H1 (cell line): Measurements from ENCODE around the gene GIGYF2. TPM values are rescaled to one million over a fixed set of nuclear protein-coding genes. Genes with fewer than 3 reads are reported as not detected.

Experiments used
- BACH1 ChIP-seq: IDR thresholded peaks from 2 replicates; pipeline ENCODE4 v1.6.1; 2012; ENCODE audit warnings: low read length, improper control_type of control experiment
- GTF2F1 ChIP-seq: IDR thresholded peaks from 2 replicates; pipeline ENCODE4 v1.6.1; 2012; ENCODE audit warnings: low read depth, low read length, improper control_type of control experiment, borderline replicate concordance
- HDAC6 ChIP-seq: IDR thresholded peaks from one replicate; pipeline ENCODE4 v1.7.1; 2012; ENCODE audit warnings: low read depth, mild to moderate bottlenecking, inconsistent platforms, low read length, moderate library complexity
- KDM4A ChIP-seq: IDR thresholded peaks from one replicate; pipeline ENCODE4 v1.7.1; 2012; ENCODE audit warnings: low read depth, mild to moderate bottlenecking, moderate library complexity, low read length, inconsistent platforms; ENCODE audit not compliant: severe bottlenecking
- MAFK ChIP-seq: IDR thresholded peaks from 2 replicates; pipeline ENCODE4 v1.6.1; 2012; ENCODE audit warnings: low read depth, mild to moderate bottlenecking, improper control_type of control experiment, low read length
- NRF1 ChIP-seq: IDR thresholded peaks from 2 replicates; pipeline ENCODE4 v1.6.1; 2011; ENCODE audit warnings: mild to moderate bottlenecking, low read depth, low read length, improper control_type of control experiment
- PHF8 ChIP-seq: fragments of 200-600 bp; sonication (generic); conservative IDR thresholded peaks from 2 replicates; pipeline ENCODE4 v1.7.1; 2012; ENCODE audit warnings: low read depth, mild to moderate bottlenecking, inconsistent platforms, low read length, moderate library complexity
- RBBP5 ChIP-seq: IDR thresholded peaks from 2 replicates; pipeline ENCODE4 v1.7.1; 2012; ENCODE audit warnings: low read depth, mild to moderate bottlenecking, inconsistent platforms, low read length, moderate library complexity, borderline replicate concordance
- SIN3A ChIP-seq, 2 experiments: IDR thresholded peaks in 1 of 2; conservative IDR thresholded peaks in 1 of 2; 2 replicates each; pipeline ENCODE4 v1.6.1; 2011 to 2012; ENCODE audit warnings: low read length in 2 of 2, improper control_type of control experiment in 1 of 2, low read depth in 1 of 2, mild to moderate bottlenecking in 1 of 2
- SIX5 ChIP-seq: IDR thresholded peaks from 2 replicates; pipeline ENCODE4 v1.6.1; 2011; ENCODE audit warnings: mild to moderate bottlenecking, low read depth, low read length
- TAF1 ChIP-seq: IDR thresholded peaks from 2 replicates; pipeline ENCODE4 v1.6.1; 2011; ENCODE audit warnings: mild to moderate bottlenecking, low read depth, low read length
- polyA plus RNA-seq, 7 experiments: library from polyadenylated mRNA; depleted of rRNA in 3 of 7; stranded (reverse) in 5 of 7; unstranded in 2 of 7; fragments of >200 nt in 5 of 7; fragments of 200-250 nt in 2 of 7; gene quantifications; 1 replicate in 5 of 7; 2 replicates in 1 of 7; 4 replicates in 1 of 7; pipeline versions ENCODE4 v1.2.1 to v1.2.3, GENCODE V29; 2011 to 2013; ENCODE audit warnings: missing spikeins in 2 of 7, mixed read lengths in 2 of 7
- total RNA-seq: library from RNA; stranded (reverse); fragmentation: NEBNext Ultra II Directional; extraction: Animal tissue kit (Norgen Biotek cat#: 25700); gene quantifications from 2 replicates; pipeline ENCODE4 v1.2.1, GENCODE V29; 2021
- TF ChIP-seq, protein P1 (sequence below): IDR thresholded peaks from 2 replicates; pipeline ENCODE4 v1.6.1; 2012; ENCODE audit warnings: inconsistent platforms
- TF ChIP-seq, protein P2 (sequence below): IDR thresholded peaks from 2 replicates; pipeline ENCODE4 v1.6.1; 2011; ENCODE audit warnings: low read depth, mild to moderate bottlenecking, low read length; ENCODE audit not compliant: insufficient read depth

Gene GIGYF2
- total and polyA plus RNA-seq, 2 of the 8 experiments (the other 6 are each of a cell fraction or from before 2014, with no cell fraction given), result 22.3 to 62.0 TPM

DNA sequence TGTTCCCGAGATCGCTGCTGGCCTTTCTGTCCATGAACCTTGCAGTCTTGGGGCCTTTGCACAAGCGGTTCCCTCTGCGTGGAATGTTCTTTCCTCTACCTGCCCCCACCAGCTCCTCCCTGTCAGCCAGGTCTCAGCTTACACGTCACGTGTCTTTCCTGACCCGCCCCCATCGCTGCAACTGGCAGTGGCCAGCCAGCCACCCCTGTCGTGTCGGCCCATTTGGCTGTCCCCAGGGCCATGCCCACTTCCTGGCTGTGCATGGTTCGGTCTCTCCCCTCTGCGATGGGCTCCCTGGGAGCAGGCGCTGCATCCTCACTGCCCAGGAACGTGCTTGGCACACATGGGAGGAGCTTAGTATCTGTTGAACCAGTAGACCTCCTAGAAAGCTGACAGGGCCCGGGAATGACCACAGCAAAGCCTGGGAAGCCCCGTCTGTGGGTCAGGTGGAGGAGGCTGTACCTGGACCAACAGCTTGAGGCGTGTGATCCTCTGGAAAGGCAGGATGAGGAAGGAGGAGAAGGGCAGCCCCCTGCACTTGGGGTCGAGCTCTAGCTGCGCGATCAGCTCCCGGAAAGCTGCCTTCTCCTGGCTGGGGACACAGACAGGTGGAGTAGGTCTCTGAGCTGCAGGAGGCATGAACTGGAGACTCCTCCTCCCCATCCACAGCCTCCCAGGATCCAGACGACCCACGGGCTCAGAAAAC lies 193.9 kb downstream of the GIGYF2 start (continued):
- no peak for TF ChIP-seq MAFK
- no peak for TF ChIP-seq PHF8
- no peak for TF ChIP-seq NRF1
- TF ChIP-seq, protein P1, sequence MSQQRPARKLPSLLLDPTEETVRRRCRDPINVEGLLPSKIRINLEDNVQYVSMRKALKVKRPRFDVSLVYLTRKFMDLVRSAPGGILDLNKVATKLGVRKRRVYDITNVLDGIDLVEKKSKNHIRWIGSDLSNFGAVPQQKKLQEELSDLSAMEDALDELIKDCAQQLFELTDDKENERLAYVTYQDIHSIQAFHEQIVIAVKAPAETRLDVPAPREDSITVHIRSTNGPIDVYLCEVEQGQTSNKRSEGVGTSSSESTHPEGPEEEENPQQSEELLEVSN, result no peak
- peak; percentile 29; the same call in 1 of the 2 replicates for TF ChIP-seq TAF1
- TF ChIP-seq GTF2F1, result no peak
- TF ChIP-seq BACH1, result no peak; the same call in 1 of the 2 replicates
- TF ChIP-seq KDM4A, result no peak
- no peak; a peak in 1 of 4 replicates for TF ChIP-seq SIN3A (conservative IDR thresholded peaks at IDR 0.05 in 1 of 2, IDR thresholded peaks at IDR 0.05 in 1 of 2; ENCODE audit: low read depth in 1 of 2, low read length in 2 of 2)
- 0 out of 2 replicates have a peak, but pooled peaks have one; percentile 20 for TF ChIP-seq RBBP5
- no peak for TF ChIP-seq HDAC6
- no peak for TF ChIP-seq SIX5
- TF ChIP-seq, protein P2, sequence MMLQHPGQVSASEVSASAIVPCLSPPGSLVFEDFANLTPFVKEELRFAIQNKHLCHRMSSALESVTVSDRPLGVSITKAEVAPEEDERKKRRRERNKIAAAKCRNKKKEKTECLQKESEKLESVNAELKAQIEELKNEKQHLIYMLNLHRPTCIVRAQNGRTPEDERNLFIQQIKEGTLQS, result 0 out of 2 replicates have a peak, but pooled peaks have one; percentile 15
